Measurements from ENCODE around the gene DCUN1D1. TPM values are rescaled to one million over a fixed set of nuclear protein-coding genes. Genes with fewer than 3 reads are reported as not detected.

The DCUN1D1 gene
- total RNA-seq = 13.2 and 14.6 TPM in 2 replicates

DNA sequence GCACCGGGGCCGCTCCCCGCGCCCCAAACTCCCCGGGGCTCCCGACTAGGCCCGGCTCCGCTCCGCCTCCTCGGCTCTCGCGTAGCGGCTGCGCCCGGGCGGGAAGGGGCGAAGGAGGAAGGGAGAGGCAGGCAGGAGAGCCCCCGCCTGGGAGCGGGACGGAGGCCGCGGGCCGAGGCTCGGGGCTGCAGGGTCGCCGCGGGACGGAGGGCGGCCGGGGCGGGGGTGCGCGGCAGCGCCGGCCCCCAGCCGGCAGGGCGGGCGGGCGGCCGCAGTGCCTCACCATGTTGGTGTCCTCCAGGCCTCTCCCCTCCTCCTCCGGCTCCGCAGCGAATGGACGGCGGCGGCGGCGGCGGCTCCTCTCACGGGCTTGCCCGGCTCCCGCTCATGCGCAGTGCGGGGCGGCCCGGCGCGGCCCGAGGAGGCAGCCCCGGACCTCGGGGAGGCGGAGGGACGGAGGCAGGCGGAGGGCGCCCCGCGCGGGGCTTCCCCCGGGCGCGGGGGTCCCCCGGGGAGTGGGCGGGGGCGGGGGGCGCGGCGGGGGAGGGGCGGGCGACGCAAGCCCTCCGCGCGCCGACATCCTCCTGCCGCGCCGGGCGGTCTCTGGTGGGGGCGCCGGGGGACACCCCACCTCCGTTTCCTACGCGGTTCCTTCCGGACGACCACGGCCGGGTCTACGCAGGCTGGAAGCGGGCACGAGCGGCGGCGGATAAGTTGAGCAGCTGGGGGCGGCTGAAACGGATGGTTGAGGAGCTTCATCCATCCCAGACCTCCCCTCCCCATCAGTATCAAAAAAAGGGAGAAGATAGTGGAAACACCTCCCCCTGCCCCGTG, at the start of gene DCUN1D1:
Gene DCUN1D1 (minus strand): TSS at position 335 of the 834 bp plus-strand sequence. CDS start 49 bp downstream, at position 286.

Other genes with a start within 250 kb of the DCUN1D1 start
- gene ATP11B, start 187.0 kb downstream of the DCUN1D1 start, total RNA-seq = 25.5 and 53.6 TPM in 2 replicates
- 13.1 and 13.7 TPM in 2 replicates for gene MCCC1, start 119.0 kb upstream of the DCUN1D1 start, total RNA-seq
- 0.26 and 1.1 TPM in 2 replicates for gene LAMP3, start 182.2 kb upstream of the DCUN1D1 start, total RNA-seq

Measured in pericardium fibroblast (primary cell).